H1 (cell line): ENCODE measurements around the gene CLVS2. TPM values are rescaled to one million over a fixed set of nuclear protein-coding genes. Genes with fewer than 3 reads are reported as not detected.

Experiments used
- CTCF ChIA-PET: fragments of 300-600 bp; sonication (Branson Sonifier 250); formaldehyde crosslinking; loops from one replicate; lab custom pipeline; 2021; ENCODE audit not compliant: partially characterized antibody; lab: Charles Lee
- POLR2A ChIA-PET: fragments of 300-600 bp; sonication (Branson Sonifier 250); formaldehyde crosslinking; loops from one replicate; lab custom pipeline; 2021; ENCODE audit warnings: inconsistent platforms; ENCODE audit not compliant: partially characterized antibody; lab: Charles Lee
- DNase-seq, 2 experiments: peaks; one replicate each; pipeline versions ENCODE4 v3.0.0 to v3.0.0-alpha.2; 2010 to 2022; ENCODE audit warnings: low spot score in 2 of 2, low read depth in 1 of 2, mixed read lengths in 1 of 2
- FAIRE-seq: peaks from 2 replicates; lab custom pipeline; 2011; peaks lifted over from hg19 to GRCh38; lab: Jason Lieb, UNC
- H2AFZ ChIP-seq: 2 replicates; pipeline ENCODE4 v1.8.1; 2012; ENCODE audit warnings: low read length, inconsistent platforms
- H2AK5ac ChIP-seq: 2 replicates; pipeline ENCODE4 v1.6.1; 2013; ENCODE audit warnings: low read depth, low read length
- H2BK120ac ChIP-seq: replicated peaks from 2 replicates; pipeline ENCODE3; 2013; ENCODE audit warnings: low read depth, low read length, inconsistent platforms
- H2BK12ac ChIP-seq: 2 replicates; pipeline ENCODE4 v1.6.1; 2013; ENCODE audit warnings: low read depth, low read length
- H2BK15ac ChIP-seq: 2 replicates; pipeline ENCODE4 v1.6.1; 2013; ENCODE audit warnings: low read length
- H2BK20ac ChIP-seq: 2 replicates; pipeline ENCODE4 v1.6.1; 2013; ENCODE audit warnings: low read length
- H2BK5ac ChIP-seq: 2 replicates; pipeline ENCODE4 v1.6.1; 2013; ENCODE audit warnings: low read depth, low read length
- H3K14ac ChIP-seq: 2 replicates; pipeline ENCODE4 v1.6.1; 2013; ENCODE audit warnings: inconsistent platforms; ENCODE audit not compliant: insufficient read length
- H3K18ac ChIP-seq: 2 replicates; pipeline ENCODE4 v1.6.1; 2013; ENCODE audit warnings: low read length; ENCODE audit errors: extremely low read depth
- H3K23ac ChIP-seq: 2 replicates; pipeline ENCODE4 v1.6.1; 2013; ENCODE audit warnings: inconsistent platforms; ENCODE audit not compliant: insufficient read length
- H3K23me2 ChIP-seq: 2 replicates; pipeline ENCODE4 v1.6.1; 2013; ENCODE audit warnings: low read depth, low read length
- H3K27ac ChIP-seq: 2 replicates; pipeline ENCODE4 v1.6.1; 2011; ENCODE audit warnings: low read depth, low read length, inconsistent platforms
- H3K27me3 ChIP-seq, 4 experiments: replicated peaks in 1 of 4; 1 replicate in 1 of 4; 2 replicates in 3 of 4; pipeline versions ENCODE4 v1.6.1 to v1.8.1; 2011 to 2013; ENCODE audit warnings: low read length in 3 of 4, mild to moderate bottlenecking in 3 of 4, inconsistent platforms in 2 of 4, mixed read lengths in 2 of 4, moderate library complexity in 1 of 4; ENCODE audit not compliant: control insufficient read depth in 3 of 4, insufficient read depth in 3 of 4; ENCODE audit errors: extremely low read depth in 1 of 4
- H3K36me3 ChIP-seq, 4 experiments: 2 replicates each; pipeline versions ENCODE4 v1.6.1 to v1.8.1; 2011 to 2013; ENCODE audit warnings: mild to moderate bottlenecking in 4 of 4, low read length in 3 of 4, moderate library complexity in 2 of 4, control low read depth in 1 of 4, inconsistent platforms in 1 of 4; ENCODE audit not compliant: insufficient read depth in 4 of 4, control insufficient read depth in 2 of 4
- H3K4ac ChIP-seq: replicated peaks from 2 replicates; pipeline ENCODE3; 2013; ENCODE audit warnings: low read length, low read depth, mixed read lengths, inconsistent platforms; ENCODE audit not compliant: insufficient read length
- H3K4me1 ChIP-seq, 4 experiments: replicated peaks in 1 of 4; 1 replicate in 1 of 4; 2 replicates in 3 of 4; pipeline versions ENCODE4 v1.6.1 to v1.8.1; 2011 to 2013; ENCODE audit warnings: low read length in 3 of 4, inconsistent platforms in 2 of 4, mixed read lengths in 1 of 4; ENCODE audit not compliant: insufficient read depth in 4 of 4, control insufficient read depth in 3 of 4
- H3K4me2 ChIP-seq, 2 experiments: 2 replicates each; pipeline versions ENCODE4 v1.6.1 to v1.8.1; 2011 to 2013; ENCODE audit warnings: low read depth in 2 of 2, low read length in 2 of 2, control low read depth in 1 of 2, inconsistent platforms in 1 of 2, mild to moderate bottlenecking in 1 of 2; ENCODE audit not compliant: insufficient read depth in 1 of 2
- H3K4me3 ChIP-seq, 4 experiments: fragments of 200-600, 300-600 bp in 1 of 4; sonication (generic), shearing (Covaris generic), sonication (Bioruptor Twin) in 1 of 4; 2 replicates each; pipeline versions ENCODE4 v1.5.1 to v1.8.1; 2011 to 2016; ENCODE audit warnings: low read length in 4 of 4, low read depth in 3 of 4, control low read depth in 2 of 4, inconsistent platforms in 2 of 4, mild to moderate bottlenecking in 2 of 4, mixed read lengths in 1 of 4, moderate library complexity in 1 of 4; ENCODE audit not compliant: insufficient read depth in 2 of 4; ENCODE audit errors: extremely low read depth in 1 of 4
- H3K56ac ChIP-seq: replicated peaks from 2 replicates; pipeline ENCODE3; 2013; ENCODE audit warnings: low read depth, mild to moderate bottlenecking, mixed read lengths, low read length, inconsistent platforms; ENCODE audit not compliant: insufficient read length
- H3K79me1 ChIP-seq: 2 replicates; pipeline ENCODE4 v1.6.1; 2013; ENCODE audit warnings: low read depth, low read length, control low read depth
- H3K79me2 ChIP-seq, 2 experiments: 2 replicates each; pipeline versions ENCODE4 v1.6.1 to v1.8.1; 2012 to 2013; ENCODE audit warnings: low read length in 2 of 2, mild to moderate bottlenecking in 2 of 2, inconsistent platforms in 1 of 2; ENCODE audit not compliant: insufficient read depth in 2 of 2, control insufficient read depth in 1 of 2
- H3K9ac ChIP-seq, 4 experiments: replicated peaks in 1 of 4; 1 replicate in 1 of 4; 2 replicates in 3 of 4; pipeline versions ENCODE4 v1.6.1 to v1.8.1; 2011 to 2013; ENCODE audit warnings: low read depth in 3 of 4, low read length in 3 of 4, control low read depth in 2 of 4, mild to moderate bottlenecking in 2 of 4, moderate library complexity in 2 of 4, inconsistent platforms in 1 of 4; ENCODE audit errors: extremely low read depth in 1 of 4
- H3K9me3 ChIP-seq, 2 experiments: 2 replicates each; pipeline versions ENCODE4 v1.6.1 to v1.8.1; 2012 to 2013; ENCODE audit warnings: mild to moderate bottlenecking in 2 of 2, moderate library complexity in 2 of 2, control low read depth in 1 of 2, inconsistent platforms in 1 of 2, low read depth in 1 of 2, low read length in 1 of 2, mixed read lengths in 1 of 2; ENCODE audit not compliant: insufficient read depth in 2 of 2
- H4K20me1 ChIP-seq, 2 experiments: replicated peaks in 1 of 2; 2 replicates each; pipeline versions ENCODE3 to v1.8.1; 2011 to 2013; ENCODE audit warnings: inconsistent platforms in 2 of 2, low read length in 2 of 2, mild to moderate bottlenecking in 1 of 2; ENCODE audit not compliant: insufficient read depth in 2 of 2, control insufficient read depth in 1 of 2
- H4K5ac ChIP-seq: 2 replicates; pipeline ENCODE4 v1.6.1; 2013; ENCODE audit warnings: low read length, low read depth, mixed read lengths, inconsistent platforms; ENCODE audit not compliant: insufficient read length
- H4K8ac ChIP-seq: 2 replicates; pipeline ENCODE4 v1.8.0; 2013; ENCODE audit warnings: mild to moderate bottlenecking, moderate library complexity, low read length, inconsistent platforms; ENCODE audit not compliant: insufficient read depth; ENCODE audit errors: extremely low read depth
- H4K91ac ChIP-seq: replicated peaks from 2 replicates; pipeline ENCODE3; 2013; ENCODE audit warnings: low read length, mixed read lengths, inconsistent platforms; ENCODE audit not compliant: insufficient read length
- BACH1 ChIP-seq: IDR thresholded peaks from 2 replicates; pipeline ENCODE4 v1.6.1; 2012; ENCODE audit warnings: low read length, improper control_type of control experiment
- BRCA1 ChIP-seq: IDR thresholded peaks from 2 replicates; pipeline ENCODE4 v1.6.1; 2012; ENCODE audit warnings: low read depth, low read length, improper control_type of control experiment
- CEBPB ChIP-seq: IDR thresholded peaks from 2 replicates; pipeline ENCODE4 v1.6.1; 2012; ENCODE audit warnings: low read depth, low read length
- GTF2F1 ChIP-seq: IDR thresholded peaks from 2 replicates; pipeline ENCODE4 v1.6.1; 2012; ENCODE audit warnings: low read depth, low read length, improper control_type of control experiment, borderline replicate concordance
- HDAC6 ChIP-seq: IDR thresholded peaks from one replicate; pipeline ENCODE4 v1.7.1; 2012; ENCODE audit warnings: low read depth, mild to moderate bottlenecking, inconsistent platforms, low read length, moderate library complexity
- KDM4A ChIP-seq: IDR thresholded peaks from one replicate; pipeline ENCODE4 v1.7.1; 2012; ENCODE audit warnings: low read depth, mild to moderate bottlenecking, moderate library complexity, low read length, inconsistent platforms; ENCODE audit not compliant: severe bottlenecking
- MAX ChIP-seq: IDR thresholded peaks from 2 replicates; pipeline ENCODE4 v1.6.1; 2012; ENCODE audit warnings: inconsistent platforms
- PHF8 ChIP-seq: fragments of 200-600 bp; sonication (generic); conservative IDR thresholded peaks from 2 replicates; pipeline ENCODE4 v1.7.1; 2012; ENCODE audit warnings: low read depth, mild to moderate bottlenecking, inconsistent platforms, low read length, moderate library complexity
- RBBP5 ChIP-seq: IDR thresholded peaks from 2 replicates; pipeline ENCODE4 v1.7.1; 2012; ENCODE audit warnings: low read depth, mild to moderate bottlenecking, inconsistent platforms, low read length, moderate library complexity, borderline replicate concordance
- RFX5 ChIP-seq: IDR thresholded peaks from 2 replicates; pipeline ENCODE4 v1.6.1; 2011; ENCODE audit warnings: low read depth, low read length, improper control_type of control experiment, borderline replicate concordance
- SIRT6 ChIP-seq: IDR thresholded peaks from one replicate; pipeline ENCODE4 v1.7.1; 2012; ENCODE audit warnings: low read length, inconsistent platforms
- TCF12 ChIP-seq: IDR thresholded peaks from 2 replicates; pipeline ENCODE4 v1.6.1; 2011; ENCODE audit warnings: low read depth, mild to moderate bottlenecking, low read length
- WGBS, 2 experiments: shearing (Covaris generic) in 1 of 2; methylation state at CpG; one replicate each; pipeline versions ENCODE4 v1.1.6 to v1.1.7; 2013 to 2015; ENCODE audit warnings: low lambda C conversion rate in 2 of 2, mixed read lengths in 2 of 2, inconsistent platforms in 1 of 2, low coverage in 1 of 2, missing lambda C conversion rate in 1 of 2; ENCODE audit not compliant: insufficient replicate concordance in 2 of 2, insufficient coverage in 1 of 2, insufficient read length in 1 of 2; ENCODE audit errors: extremely low coverage in 1 of 2, missing lambda C conversion rate in 1 of 2; 5-methylcytosine and 5-hydroxymethylcytosine counted together
- polyA plus RNA-seq, 7 experiments: library from polyadenylated mRNA; depleted of rRNA in 3 of 7; stranded (reverse) in 5 of 7; unstranded in 2 of 7; fragments of >200 nt in 5 of 7; fragments of 200-250 nt in 2 of 7; gene quantifications; 1 replicate in 5 of 7; 2 replicates in 1 of 7; 4 replicates in 1 of 7; pipeline versions ENCODE4 v1.2.1 to v1.2.3, GENCODE V29; 2011 to 2013; ENCODE audit warnings: missing spikeins in 2 of 7, mixed read lengths in 2 of 7
- total RNA-seq: library from RNA; stranded (reverse); fragmentation: NEBNext Ultra II Directional; extraction: Animal tissue kit (Norgen Biotek cat#: 25700); gene quantifications from 2 replicates; pipeline ENCODE4 v1.2.1, GENCODE V29; 2021

CLVS2 gene
- total and polyA plus RNA-seq, 2 of the 8 experiments (the other 6 are each of a cell fraction or from before 2014, with no cell fraction given) = 0.30 to 0.73 TPM

DNA sequence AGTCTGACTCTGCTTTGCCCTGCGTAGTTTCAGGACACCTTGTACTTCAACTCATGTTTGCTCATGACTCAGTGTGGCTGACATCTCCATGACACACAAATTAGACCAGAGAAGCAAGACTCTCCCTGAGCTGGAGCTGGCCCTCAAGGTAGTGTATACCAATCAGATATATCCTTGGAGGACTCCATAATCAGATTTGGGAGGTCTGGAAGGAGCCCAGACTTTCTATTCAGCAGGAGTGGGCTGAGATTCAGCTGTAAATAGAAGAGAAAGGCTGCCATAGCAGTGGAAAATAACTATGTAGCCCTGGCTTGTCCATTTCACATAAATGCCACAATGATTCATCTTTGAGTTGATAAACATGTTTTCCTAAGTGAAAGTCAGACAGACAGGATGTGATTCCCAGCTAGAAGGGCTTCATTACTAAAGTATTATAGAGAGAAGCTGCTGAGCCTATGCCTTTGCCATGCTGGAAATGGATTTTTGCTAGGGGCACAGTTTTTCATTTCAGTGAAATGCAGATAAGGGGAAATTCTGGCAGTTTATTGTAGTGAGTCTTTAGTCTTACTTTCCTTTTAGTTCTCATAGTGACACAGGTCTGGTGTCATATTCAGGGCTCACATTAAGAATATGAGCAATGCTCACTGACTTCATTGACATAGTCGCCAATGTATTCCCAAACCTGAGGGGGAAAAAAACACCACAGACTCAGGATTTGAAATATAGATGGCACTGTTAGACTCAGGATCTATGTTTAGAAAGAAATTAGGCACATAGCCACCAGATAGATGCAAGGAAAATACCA, 95.3 kb downstream of the CLVS2 start:
- CTCF ChIA-PET = no interaction called here
- no peak for FAIRE-seq
- TF ChIP-seq TCF12 = no peak
- TF ChIP-seq CEBPB = no peak
- TF ChIP-seq BRCA1 = no peak
- TF ChIP-seq PHF8 = no peak
- TF ChIP-seq BACH1 = no peak
- TF ChIP-seq RFX5 = no peak
- no peak for TF ChIP-seq GTF2F1
- no peak for TF ChIP-seq KDM4A
- no peak for TF ChIP-seq MAX
- no peak for TF ChIP-seq RBBP5
- TF ChIP-seq SIRT6 = no peak
- no peak for TF ChIP-seq HDAC6

More for the DNA sequence above, 95.3 kb downstream of the CLVS2 start:
- Histone ChIP-seq H3K18ac (no peak overlapping the region), H3K36me3 (no peaks in the 10 kb centered on the region), H3K23ac (no peak overlapping the region), H2AFZ (no peak overlapping the region), H2BK120ac (no peak overlapping the region), H4K5ac (no peak overlapping the region), H3K14ac (no peak overlapping the region), H3K4me3 (no peak overlapping the region), H3K79me1 (no peaks in the 10 kb centered on the region), H4K20me1 (no peaks in the 10 kb centered on the region), H3K27me3 (no peaks in the 10 kb centered on the region), H2AK5ac (no peak overlapping the region), H3K4ac (no peak overlapping the region), H3K56ac (no peak overlapping the region), H3K79me2 (no peaks in the 10 kb centered on the region), H2BK20ac (no peak overlapping the region), H2BK5ac (no peak overlapping the region), H3K4me2 (no peak overlapping the region), H2BK15ac (no peak overlapping the region), H3K9ac (no peak overlapping the region), H3K4me1 (no peaks in the 10 kb centered on the region), H2BK12ac (no peak overlapping the region), H4K91ac (no peak overlapping the region), H3K23me2 (no peaks in the 10 kb centered on the region), H3K27ac (no peak overlapping the region), H3K9me3 (no peaks in the 10 kb centered on the region), H4K8ac (no peak overlapping the region)
- WGBS, 2 experiments = 96% methylated on average over 2 of the region's 2 CpGs; no CpG with 5 or more reads in 1 of the 2 experiments
- DNase-seq = no peak
- POLR2A ChIA-PET = no interaction called here
